A172 (cell line): ENCODE results near the gene ZNF232. TPM values are rescaled to one million over a fixed set of nuclear protein-coding genes. Genes with fewer than 3 reads are reported as not detected.
"Not testable (repeated sequence)": the region's sequence is repeated elsewhere in the genome, so short reads cannot be mapped to it uniquely, and the experiment has no call there.

Experiments
- DNase-seq: peaks from one replicate; pipeline ENCODE4 v3.0.0-alpha.2; 2015; ENCODE audit warnings: low spot score
- total RNA-seq: library from RNA; depleted of rRNA; stranded (reverse); fragments of >200 nt; shearing (Covaris generic); gene quantifications from 2 replicates; pipeline ENCODE4 v1.2.3, GENCODE V29; 2014

Gene ZNF232
- total RNA-seq, 1 experiment from 2014 or later: not detected

DNA sequence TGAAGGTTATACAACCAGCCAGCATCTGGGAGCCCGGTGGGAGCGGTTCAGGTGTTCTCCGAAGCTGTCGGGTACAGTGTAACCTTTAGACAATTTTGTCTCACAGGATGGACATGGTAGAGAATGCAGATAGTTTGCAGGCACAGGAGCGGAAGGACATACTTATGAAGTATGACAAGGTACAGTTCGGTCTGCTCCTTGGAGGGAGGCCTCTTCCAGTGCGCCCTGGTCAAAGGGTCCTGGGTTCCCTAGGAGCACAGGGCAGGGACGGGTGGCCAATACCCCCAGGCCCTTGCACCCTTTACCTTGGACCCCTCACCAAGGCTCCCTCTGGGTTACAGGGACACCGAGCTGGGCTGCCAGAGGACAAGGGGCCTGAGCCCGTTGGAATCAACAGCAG lies 18.6 kb upstream of the ZNF232 start:
- not testable (repeated sequence) for DNase-seq

DNA sequence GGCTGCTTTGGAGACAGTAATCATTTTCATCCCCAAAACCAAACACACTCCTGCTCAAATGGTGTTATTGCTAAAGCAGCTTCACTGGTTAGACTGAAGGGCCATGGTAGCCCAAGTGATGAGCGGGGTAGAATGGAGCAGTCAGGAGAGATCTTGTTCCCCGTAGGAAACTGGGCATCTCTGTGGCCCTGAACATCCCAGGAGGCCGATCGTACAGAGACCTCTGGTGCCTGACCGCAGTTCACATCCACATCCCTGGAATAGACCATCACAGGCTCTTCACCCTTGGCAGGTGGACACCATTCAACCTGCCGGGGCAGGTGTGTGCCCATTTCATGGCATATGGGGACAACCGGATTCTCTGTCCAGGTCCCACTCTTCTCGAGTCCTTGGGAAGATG lies 18.1 kb upstream of the ZNF232 start:
- not testable (repeated sequence) for DNase-seq

- no peak for DNase-seq
Measured at GRCh38 chr17:5128905-5129535, 17.3 kb upstream of the ZNF232 start.

DNA sequence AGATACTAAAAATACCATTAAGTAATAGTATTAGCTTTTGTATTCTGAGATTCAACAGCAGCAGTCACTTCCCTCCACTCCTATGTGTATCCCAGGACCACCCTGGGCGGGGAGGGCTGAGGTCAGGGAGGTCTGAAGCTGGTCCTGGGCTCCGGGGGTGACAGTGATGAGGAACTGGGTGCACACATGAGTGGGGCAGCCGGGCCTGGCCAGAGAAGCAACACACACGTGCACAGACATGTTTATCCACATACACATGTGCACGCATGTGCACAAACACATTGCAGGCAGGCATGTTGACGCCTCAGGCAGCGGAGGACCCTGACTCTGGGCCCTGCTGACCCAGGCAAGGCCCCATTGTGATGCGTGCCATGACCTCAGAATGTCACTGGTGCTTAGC lies 16.7 kb upstream of the ZNF232 start:
- DNase-seq: not testable (repeated sequence)

GRCh38 chr17:5127910-5128309 lies 16.2 kb upstream of the ZNF232 start:
- DNase-seq: no peak

GRCh38 chr17:5126719-5127488 lies 15.2 kb upstream of the ZNF232 start:
- no peak for DNase-seq

- DNase-seq: not testable (repeated sequence)
Measured at GRCh38 chr17:5124896-5125295, 13.2 kb upstream of the ZNF232 start.

DNA sequence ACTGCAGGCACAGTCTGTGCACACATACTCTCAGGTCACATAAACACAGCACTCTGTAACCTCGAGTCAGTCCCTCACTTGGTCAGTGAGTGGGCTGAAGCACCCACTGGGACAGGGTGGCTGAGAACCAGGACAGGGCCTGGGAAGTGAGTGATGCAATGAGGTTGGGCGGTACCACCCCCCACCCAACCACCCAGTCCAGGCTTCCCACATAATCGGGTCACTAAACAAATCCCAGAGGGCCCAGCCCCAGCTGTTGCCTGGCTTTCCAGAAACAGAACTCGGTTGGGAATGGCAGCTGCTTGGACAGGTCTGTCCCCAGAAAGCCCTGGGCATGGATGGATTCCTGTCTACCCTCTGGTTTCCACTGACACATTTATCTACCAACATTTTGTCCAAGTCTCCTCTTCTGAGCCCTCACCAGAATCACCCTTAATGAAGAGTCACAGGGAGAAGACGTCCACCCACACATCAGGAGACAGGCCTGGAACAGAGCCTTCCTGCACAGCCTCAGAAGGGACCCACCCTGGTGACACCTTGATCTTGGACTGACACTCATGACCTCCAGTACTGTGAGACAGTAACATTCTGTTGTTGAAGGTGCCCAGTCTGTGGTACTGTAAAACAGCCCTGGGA lies 12.6 kb upstream of the ZNF232 start:
- DNase-seq: not testable (repeated sequence)

GRCh38 chr17:5123343-5124124 lies 11.9 kb upstream of the ZNF232 start:
- no peak for DNase-seq

GRCh38 chr17:5122586-5123342 lies 11.1 kb upstream of the ZNF232 start:
- no peak for DNase-seq

GRCh38 chr17:5122056-5122455 lies 10.4 kb upstream of the ZNF232 start:
- not testable (repeated sequence) for DNase-seq

- DNase-seq: no peak
Measured at GRCh38 chr17:5121186-5121841, 9.6 kb upstream of the ZNF232 start.

DNA sequence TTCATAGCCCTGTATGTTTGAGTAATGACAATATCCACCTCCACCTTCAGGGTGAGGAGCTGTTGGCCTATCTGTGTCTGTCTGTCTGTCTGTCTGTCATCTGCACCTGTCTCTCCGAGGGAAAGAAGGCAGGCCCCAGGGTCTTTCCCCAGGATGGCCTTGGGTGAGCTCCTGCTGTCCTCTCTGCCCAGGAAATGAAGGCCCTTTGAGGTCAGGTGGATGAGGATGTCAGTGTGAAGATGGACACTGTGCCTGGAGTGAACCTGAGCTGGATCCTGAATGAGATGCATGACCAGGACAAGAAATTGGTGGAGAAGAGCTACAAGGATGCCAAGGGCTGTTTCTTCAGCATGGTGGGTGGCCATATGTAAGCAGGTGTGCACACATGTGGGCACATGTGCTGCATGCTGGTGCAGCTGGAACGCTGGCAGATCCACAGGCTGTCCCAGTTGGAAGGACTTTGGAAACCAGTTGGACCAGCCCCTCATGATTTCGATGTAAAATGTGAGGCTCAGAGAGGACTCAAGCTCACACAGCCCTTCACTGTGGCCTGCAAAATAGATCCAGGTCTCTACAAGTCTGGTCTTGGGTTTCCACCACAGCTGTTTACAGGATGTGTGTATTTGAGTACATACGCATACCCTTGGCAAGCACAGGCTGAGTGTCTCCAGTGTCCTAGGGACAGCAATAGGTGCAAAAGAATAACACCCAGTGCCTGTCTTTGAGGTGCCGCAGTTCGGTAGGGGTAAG lies 8.9 kb upstream of the ZNF232 start:
- DNase-seq: not testable (repeated sequence)

GRCh38 chr17:5120036-5120435 lies 8.4 kb upstream of the ZNF232 start:
- no peak for DNase-seq

DNA sequence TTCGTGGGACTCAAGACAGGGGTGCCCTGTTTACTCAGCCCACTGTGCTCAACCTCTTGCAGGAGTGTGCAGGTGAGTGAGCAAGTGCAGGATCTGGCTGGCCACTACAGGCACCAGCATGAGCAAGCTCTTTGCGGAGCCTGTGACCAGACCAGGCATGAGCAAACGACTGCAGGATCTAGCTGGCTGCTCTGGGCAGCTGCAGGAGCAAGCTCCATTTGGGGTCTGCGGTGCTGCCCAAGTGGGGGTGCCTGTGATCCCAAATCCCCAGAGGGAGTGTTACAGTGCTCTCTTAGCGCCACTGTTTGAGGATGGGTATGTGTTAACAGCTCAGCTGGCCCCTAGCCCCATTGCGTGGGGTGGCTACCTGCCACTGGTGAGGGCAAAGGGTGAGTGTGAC lies 6.5 kb upstream of the ZNF232 start:
- no peak for DNase-seq

DNA sequence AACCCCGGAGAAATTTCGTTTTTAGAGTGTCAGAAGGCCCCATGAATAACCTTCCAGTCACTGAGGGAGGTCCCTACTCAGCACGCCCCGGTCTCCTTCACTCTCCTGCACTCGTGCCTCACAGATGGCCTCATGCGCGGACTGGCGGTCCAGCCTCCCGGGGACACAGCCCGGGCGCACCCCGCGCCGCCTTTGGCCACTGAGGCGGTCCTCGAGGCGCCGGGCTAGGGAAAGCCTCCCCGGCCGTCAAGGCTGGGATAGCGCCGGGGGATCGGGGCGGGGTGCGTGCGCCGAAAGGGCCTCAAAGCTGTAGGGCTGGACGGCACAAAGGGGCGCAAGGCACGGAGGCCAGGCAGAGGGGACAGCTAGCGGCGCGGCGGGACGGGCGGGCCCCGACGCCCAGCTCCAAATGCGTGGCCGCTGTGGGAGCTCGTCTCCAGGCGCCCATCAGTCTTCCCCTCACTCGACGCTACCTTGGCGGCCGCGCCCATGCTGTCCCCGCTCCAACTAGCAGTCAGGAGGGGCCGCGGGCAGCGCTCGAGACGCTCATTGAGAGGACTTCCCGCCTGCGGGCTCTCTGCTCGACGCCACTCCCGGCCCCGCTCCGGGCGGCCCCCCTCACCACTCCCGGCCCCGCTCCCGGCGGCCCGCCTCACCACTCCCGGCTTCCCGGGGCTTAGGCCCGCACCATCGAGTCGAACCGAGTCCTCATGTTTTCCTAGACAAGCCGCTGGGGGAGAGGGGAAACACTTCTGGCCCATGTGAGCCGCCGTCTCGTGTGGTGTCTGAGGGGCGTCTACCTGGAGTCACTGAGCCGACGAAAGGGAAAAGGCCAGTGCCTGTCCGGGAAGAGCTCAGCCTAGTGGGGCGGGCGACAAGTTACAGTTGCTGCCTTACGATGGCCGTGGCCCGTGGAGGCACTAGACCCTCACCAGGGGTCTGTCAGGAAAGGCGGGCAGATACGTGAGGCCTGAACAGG lies 4.3 kb upstream of the ZNF232 start, which contains the start of gene USP6:
Gene USP6, plus strand, starts transcription at position 360 of the 979 bp plus-strand sequence. CDS start 14,336 bp downstream, outside the sequence.
- DNase-seq: no peak

GRCh38 chr17:5110816-5111215 lies 862 bp downstream of the ZNF232 start:
- DNase-seq: no peak

DNA sequence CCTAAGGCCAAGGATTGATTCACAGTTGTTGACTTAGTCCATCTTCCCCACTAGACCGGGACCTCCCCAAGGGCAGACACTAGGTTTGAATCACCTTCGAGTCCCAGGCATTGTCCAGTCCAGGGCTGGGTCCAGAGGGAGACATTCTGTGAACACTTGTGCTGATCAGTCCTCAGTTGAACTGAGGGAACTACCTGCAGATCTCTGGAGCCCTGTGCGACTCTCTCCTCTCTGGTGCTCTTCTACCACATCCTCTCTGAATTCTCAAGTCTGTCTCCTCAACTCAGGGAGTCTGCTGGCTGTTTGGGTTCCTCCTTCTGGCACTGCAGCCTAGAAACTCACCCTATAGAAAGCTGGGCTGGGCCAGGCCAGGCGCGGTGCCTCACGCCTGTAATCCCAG lies 10.8 kb downstream of the ZNF232 start:
- no peak for DNase-seq

DNA sequence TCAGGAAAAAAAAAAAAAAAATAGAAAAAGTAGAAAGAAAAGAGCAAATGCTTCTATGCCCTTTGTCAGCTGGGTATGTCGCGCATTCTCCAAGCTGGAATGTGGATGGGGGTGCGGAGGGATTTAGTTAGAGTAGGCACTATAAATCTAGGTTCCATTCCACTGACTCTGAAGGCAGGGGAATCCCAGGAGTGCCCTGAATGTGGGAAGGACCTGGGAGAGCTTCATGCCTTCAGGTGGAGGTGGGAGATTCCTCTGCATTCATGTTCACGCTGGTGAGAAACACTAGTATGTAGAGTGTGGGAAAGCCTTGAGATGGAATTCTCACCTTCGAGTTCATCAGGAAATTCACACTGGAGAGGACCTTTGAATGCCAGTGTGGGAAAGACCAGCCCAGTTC lies 12.4 kb downstream of the ZNF232 start:
- DNase-seq: no peak
